ENCODE measurements around the gene RPS8.
"Not testable (repeated sequence)": the region's sequence is repeated elsewhere in the genome, so short reads cannot be mapped to it uniquely, and the experiment has no call there.

Gene RPS8

GRCh38 chr1:44784094-44785028 lies 9.0 kb downstream of the RPS8 start:
- H3K4me2 ChIP-seq (ENCODE audit: low read length), result peak overlapping the region; percentile 50
- H3K27me3 ChIP-seq (ENCODE audit: control insufficient read depth, insufficient read depth, low read length), result no peaks in the 10 kb centered on the region
- H3K4me3 ChIP-seq (ENCODE audit: low read length), result peak overlapping the region; percentile 3
- no peaks in the 10 kb centered on the region for H3K9me3 ChIP-seq (replicated peaks; ENCODE audit: low read length)
- H3K4me1 ChIP-seq (ENCODE audit: control insufficient read depth, insufficient read depth, low read length), result peaks cover 24% of the 10 kb centered on the region
- H3K36me3 ChIP-seq (ENCODE audit: insufficient read depth, low read length), result peaks cover 23% of the 10 kb centered on the region
- peak overlapping the region; percentile 39 for H3K9ac ChIP-seq (ENCODE audit: low read depth, low read length)

- H3K9ac ChIP-seq (ENCODE audit: low read depth, low read length), result no peak overlapping the region
- no peak overlapping the region for H3K4me3 ChIP-seq (ENCODE audit: low read length)
- H3K4me2 ChIP-seq (ENCODE audit: low read length), result no peak overlapping the region
- H3K9me3 ChIP-seq (replicated peaks; ENCODE audit: low read length), result no peaks in the 10 kb centered on the region
- no peaks in the 10 kb centered on the region for H3K27me3 ChIP-seq (ENCODE audit: control insufficient read depth, insufficient read depth, low read length)
- peaks cover 24% of the 10 kb centered on the region for H3K4me1 ChIP-seq (ENCODE audit: control insufficient read depth, insufficient read depth, low read length)
- peaks cover 17% of the 10 kb centered on the region for H3K36me3 ChIP-seq (ENCODE audit: insufficient read depth, low read length)
These were observed 9.7 kb downstream of the RPS8 start for GRCh38 chr1:44785029-44785380.

GRCh38 chr1:44785501-44786137 lies 10.3 kb downstream of the RPS8 start:
- Histone ChIP-seq H3K9ac (ENCODE audit: low read depth, low read length) (peak overlapping the region; percentile 22), H3K27me3 (ENCODE audit: control insufficient read depth, insufficient read depth, low read length) (no peaks in the 10 kb centered on the region), H3K9me3 (replicated peaks; ENCODE audit: low read length) (no peaks in the 10 kb centered on the region), H3K4me3 (ENCODE audit: low read length) (peak overlapping the region; percentile 70), H3K36me3 (ENCODE audit: insufficient read depth, low read length) (peaks cover 10% of the 10 kb centered on the region), H3K4me2 (ENCODE audit: low read length) (peak overlapping the region; percentile 96), H3K4me1 (ENCODE audit: control insufficient read depth, insufficient read depth, low read length) (peaks cover 24% of the 10 kb centered on the region)

- Histone ChIP-seq H3K4me1 (ENCODE audit: control insufficient read depth, insufficient read depth, low read length) (peaks cover 24% of the 10 kb centered on the region), H3K4me3 (ENCODE audit: low read length) (peak overlapping the region; percentile 70), H3K36me3 (ENCODE audit: insufficient read depth, low read length) (peaks cover 4% of the 10 kb centered on the region), H3K4me2 (ENCODE audit: low read length) (peak overlapping the region; percentile 96), H3K9me3 (replicated peaks; ENCODE audit: low read length) (no peaks in the 10 kb centered on the region), H3K9ac (ENCODE audit: low read depth, low read length) (peak overlapping the region; percentile 63), H3K27me3 (ENCODE audit: control insufficient read depth, insufficient read depth, low read length) (no peaks in the 10 kb centered on the region)
These were observed 10.9 kb downstream of the RPS8 start for GRCh38 chr1:44786138-44786840.

GRCh38 chr1:44786841-44787426 lies 11.6 kb downstream of the RPS8 start:
- Histone ChIP-seq H3K9me3 (replicated peaks; ENCODE audit: low read length) (no peaks in the 10 kb centered on the region), H3K4me2 (ENCODE audit: low read length) (peak overlapping the region; percentile 96), H3K4me3 (ENCODE audit: low read length) (no peak overlapping the region), H3K36me3 (ENCODE audit: insufficient read depth, low read length) (no peaks in the 10 kb centered on the region), H3K4me1 (ENCODE audit: control insufficient read depth, insufficient read depth, low read length) (peaks cover 24% of the 10 kb centered on the region), H3K27me3 (ENCODE audit: control insufficient read depth, insufficient read depth, low read length) (no peaks in the 10 kb centered on the region), H3K9ac (ENCODE audit: low read depth, low read length) (no peak overlapping the region)

GRCh38 chr1:44787506-44787905 lies 12.2 kb downstream of the RPS8 start:
- Histone ChIP-seq H3K4me3 (ENCODE audit: low read length) (no peak overlapping the region), H3K4me2 (ENCODE audit: low read length) (no peak overlapping the region), H3K4me1 (ENCODE audit: control insufficient read depth, insufficient read depth, low read length) (peaks cover 24% of the 10 kb centered on the region), H3K9me3 (replicated peaks; ENCODE audit: low read length) (no peaks in the 10 kb centered on the region), H3K27me3 (ENCODE audit: control insufficient read depth, insufficient read depth, low read length) (no peaks in the 10 kb centered on the region), H3K9ac (ENCODE audit: low read depth, low read length) (no peak overlapping the region), H3K36me3 (ENCODE audit: insufficient read depth, low read length) (no peaks in the 10 kb centered on the region)

- no peaks in the 10 kb centered on the region for H3K36me3 ChIP-seq (ENCODE audit: insufficient read depth, low read length)
- H3K4me1 ChIP-seq (ENCODE audit: control insufficient read depth, insufficient read depth, low read length), result peaks cover 24% of the 10 kb centered on the region
- H3K9me3 ChIP-seq (replicated peaks; ENCODE audit: low read length), result no peaks in the 10 kb centered on the region
- H3K4me3 ChIP-seq (ENCODE audit: low read length), result no peak within 1 kb of the TSS
- H3K9ac ChIP-seq (ENCODE audit: low read depth, low read length), result no peak within 1 kb of the TSS
- H3K27me3 ChIP-seq (ENCODE audit: control insufficient read depth, insufficient read depth, low read length), result no peaks in the 10 kb centered on the region
- no peak within 1 kb of the TSS for H3K4me2 ChIP-seq (ENCODE audit: low read length)
These were observed 12.9 kb downstream of the RPS8 start, which contains the start of gene BEST4 for GRCh38 chr1:44788120-44788860. BEST4 (minus strand) TSS chr1:44788170; CDS start chr1:44787705, 465 bp downstream.

- H3K4me2 ChIP-seq (ENCODE audit: low read length), result no peak overlapping the region
- no peak overlapping the region for H3K9ac ChIP-seq (ENCODE audit: low read depth, low read length)
- H3K4me3 ChIP-seq (ENCODE audit: low read length), result no peak overlapping the region
- H3K9me3 ChIP-seq (replicated peaks; ENCODE audit: low read length), result no peaks in the 10 kb centered on the region
- no peaks in the 10 kb centered on the region for H3K36me3 ChIP-seq (ENCODE audit: insufficient read depth, low read length)
- H3K27me3 ChIP-seq (ENCODE audit: control insufficient read depth, insufficient read depth, low read length), result no peaks in the 10 kb centered on the region
- H3K4me1 ChIP-seq (ENCODE audit: control insufficient read depth, insufficient read depth, low read length), result peaks cover 6% of the 10 kb centered on the region
These were observed 15.8 kb downstream of the RPS8 start for GRCh38 chr1:44790968-44791801.

GRCh38 chr1:44792736-44793502 lies 17.6 kb downstream of the RPS8 start:
- H3K9ac ChIP-seq (ENCODE audit: low read depth, low read length), result no peak overlapping the region
- H3K36me3 ChIP-seq (ENCODE audit: insufficient read depth, low read length), result no peaks in the 10 kb centered on the region
- no peaks in the 10 kb centered on the region for H3K4me1 ChIP-seq (ENCODE audit: control insufficient read depth, insufficient read depth, low read length)
- H3K4me3 ChIP-seq (ENCODE audit: low read length), result no peak overlapping the region
- H3K27me3 ChIP-seq (ENCODE audit: control insufficient read depth, insufficient read depth, low read length), result no peaks in the 10 kb centered on the region
- no peaks in the 10 kb centered on the region for H3K9me3 ChIP-seq (replicated peaks; ENCODE audit: low read length)
- no peak overlapping the region for H3K4me2 ChIP-seq (ENCODE audit: low read length)

- not testable (repeated sequence) for H3K4me2 ChIP-seq (ENCODE audit: low read length); H3K4me3 ChIP-seq (ENCODE audit: low read length); H3K9me3 ChIP-seq (replicated peaks; ENCODE audit: low read length); H3K27me3 ChIP-seq (ENCODE audit: control insufficient read depth, insufficient read depth, low read length); H3K9ac ChIP-seq (ENCODE audit: low read depth, low read length)
- peaks cover 19% of the 10 kb centered on the region for H3K4me1 ChIP-seq (ENCODE audit: control insufficient read depth, insufficient read depth, low read length)
- peaks cover 12% of the 10 kb centered on the region for H3K36me3 ChIP-seq (ENCODE audit: insufficient read depth, low read length)
These were observed 22.5 kb downstream of the RPS8 start for GRCh38 chr1:44797886-44798285.
